ENCODE measurements around the gene AIDA.
"Not testable (repeated sequence)": the region's sequence is repeated elsewhere in the genome, so short reads cannot be mapped to it uniquely, and the experiment has no call there.

AIDA gene

GRCh38 chr1:222711319-222712252, 705 bp downstream of the AIDA start:
- DNase-seq (ENCODE audit: low read depth, low spot score) = peak; percentile 41

GRCh38 chr1:222709700-222710153, 2.6 kb downstream of the AIDA start:
- no peak for DNase-seq (ENCODE audit: low read depth, low spot score)

GRCh38 chr1:222706815-222707214, 5.5 kb downstream of the AIDA start:
- DNase-seq (ENCODE audit: low read depth, low spot score) = no peak

- DNase-seq (ENCODE audit: low read depth, low spot score) = no peak
Observed at GRCh38 chr1:222704260-222704659, 8.0 kb downstream of the AIDA start.

GRCh38 chr1:222702210-222702609, 10.1 kb downstream of the AIDA start:
- no peak for DNase-seq (ENCODE audit: low read depth, low spot score)

- no peak for DNase-seq (ENCODE audit: low read depth, low spot score)
Observed at GRCh38 chr1:222697826-222698225, 14.5 kb downstream of the AIDA start.

GRCh38 chr1:222697203-222697602, 15.1 kb downstream of the AIDA start:
- DNase-seq (ENCODE audit: low read depth, low spot score) = no peak

- DNase-seq (ENCODE audit: low read depth, low spot score) = no peak
Observed at GRCh38 chr1:222696741-222697140, 15.6 kb downstream of the AIDA start.

- DNase-seq (ENCODE audit: low read depth, low spot score) = no peak
Observed at GRCh38 chr1:222694927-222695326, 17.4 kb downstream of the AIDA start.

GRCh38 chr1:222691016-222691415, 21.3 kb downstream of the AIDA start:
- DNase-seq (ENCODE audit: low read depth, low spot score) = no peak

- DNase-seq (ENCODE audit: low read depth, low spot score) = no peak
Observed at GRCh38 chr1:222680080-222680479, 32.2 kb downstream of the AIDA start.

GRCh38 chr1:222670110-222670509, 42.2 kb downstream of the AIDA start:
- no peak for DNase-seq (ENCODE audit: low read depth, low spot score)

GRCh38 chr1:222669107-222669506, 43.2 kb downstream of the AIDA start:
- not testable (repeated sequence) for DNase-seq (ENCODE audit: low read depth, low spot score)

- not testable (repeated sequence) for DNase-seq (ENCODE audit: low read depth, low spot score)
Observed at GRCh38 chr1:222668184-222668583, 44.1 kb downstream of the AIDA start.

- DNase-seq (ENCODE audit: low read depth, low spot score) = no peak
Observed at GRCh38 chr1:222665964-222666363, 46.3 kb downstream of the AIDA start.

GRCh38 chr1:222663431-222663934, 48.8 kb downstream of the AIDA start:
- no peak for DNase-seq (ENCODE audit: low read depth, low spot score)

GRCh38 chr1:222657899-222658298, 54.4 kb downstream of the AIDA start:
- DNase-seq (ENCODE audit: low read depth, low spot score) = no peak

GRCh38 chr1:222656391-222657155, 55.7 kb downstream of the AIDA start:
- no peak for DNase-seq (ENCODE audit: low read depth, low spot score)

- peak; percentile 47 for DNase-seq (ENCODE audit: low read depth, low spot score)
Observed at GRCh38 chr1:222654849-222655248, 57.4 kb downstream of the AIDA start.

GRCh38 chr1:222653178-222653827, 59.0 kb downstream of the AIDA start:
- DNase-seq (ENCODE audit: low read depth, low spot score) = no peak

- no peak for DNase-seq (ENCODE audit: low read depth, low spot score)
Observed at GRCh38 chr1:222652676-222653075, 59.6 kb downstream of the AIDA start.

GRCh38 chr1:222644636-222644980, 67.7 kb downstream of the AIDA start:
- DNase-seq (ENCODE audit: low read depth, low spot score) = no peak
